Measurements from ENCODE around the gene KCTD16. TPM values are rescaled to one million over a fixed set of nuclear protein-coding genes. Genes with fewer than 3 reads are reported as not detected.
A peak's percentile ranks its signal among the peaks of the same experiment; 100 is the strongest.

Gene KCTD16
- total RNA-seq, 2 donors from 2014 or later = 3.4 to 4.3 TPM

DNA sequence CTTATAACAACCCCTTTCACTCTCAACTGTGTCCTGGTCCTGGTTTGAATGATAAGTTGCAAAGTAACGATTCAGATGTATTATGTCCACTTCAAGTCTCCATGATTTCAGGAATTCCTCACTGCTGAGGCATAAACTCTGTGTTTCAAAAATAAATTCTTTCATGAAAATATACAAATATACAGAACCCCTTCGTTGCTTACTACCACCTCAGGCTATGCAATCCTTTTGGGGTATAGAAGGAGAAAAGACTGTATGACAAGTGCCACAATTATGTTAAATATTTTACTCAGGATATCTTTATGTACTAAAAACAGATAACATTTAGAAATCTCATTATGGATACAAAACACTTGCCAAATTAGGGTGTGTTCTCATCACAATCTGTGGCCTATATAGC is 190.7 kb downstream of the KCTD16 start:
- no peak for ATAC-seq
- 79 to 90% methylated on average over 2 of the region's 2 CpGs for WGBS, 2 donors

DNA sequence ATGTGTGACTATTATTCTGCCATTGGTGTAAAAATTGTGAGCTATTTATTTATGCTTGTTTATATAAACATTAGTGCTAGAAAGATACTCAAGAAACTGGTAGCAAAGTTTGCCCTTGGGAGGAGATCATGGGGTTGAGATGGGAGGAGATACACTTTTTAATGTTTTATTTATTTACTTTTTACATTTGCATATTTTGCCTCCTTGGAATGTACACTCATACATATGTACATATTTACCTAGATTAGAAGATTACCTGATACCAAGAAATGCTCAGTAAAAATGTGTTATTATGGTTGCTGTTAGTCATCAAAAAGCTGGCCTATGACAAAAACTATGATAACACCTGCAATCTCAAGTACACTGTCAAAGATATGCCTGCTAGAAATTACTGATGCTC is 195.2 kb downstream of the KCTD16 start:
- no peaks in the 10 kb centered on the region for H3K36me3 ChIP-seq (replicated peaks in 1 of 2; ENCODE audit: insufficient read depth in 1 of 2, low read depth in 2 of 2)
- no peak overlapping the region for H3K4me3 ChIP-seq
- ATAC-seq = no peak
- intact Hi-C loops (cut with DNase I) = no loop called here
- no peak for DNase-seq
- TF ChIP-seq, protein P1, sequence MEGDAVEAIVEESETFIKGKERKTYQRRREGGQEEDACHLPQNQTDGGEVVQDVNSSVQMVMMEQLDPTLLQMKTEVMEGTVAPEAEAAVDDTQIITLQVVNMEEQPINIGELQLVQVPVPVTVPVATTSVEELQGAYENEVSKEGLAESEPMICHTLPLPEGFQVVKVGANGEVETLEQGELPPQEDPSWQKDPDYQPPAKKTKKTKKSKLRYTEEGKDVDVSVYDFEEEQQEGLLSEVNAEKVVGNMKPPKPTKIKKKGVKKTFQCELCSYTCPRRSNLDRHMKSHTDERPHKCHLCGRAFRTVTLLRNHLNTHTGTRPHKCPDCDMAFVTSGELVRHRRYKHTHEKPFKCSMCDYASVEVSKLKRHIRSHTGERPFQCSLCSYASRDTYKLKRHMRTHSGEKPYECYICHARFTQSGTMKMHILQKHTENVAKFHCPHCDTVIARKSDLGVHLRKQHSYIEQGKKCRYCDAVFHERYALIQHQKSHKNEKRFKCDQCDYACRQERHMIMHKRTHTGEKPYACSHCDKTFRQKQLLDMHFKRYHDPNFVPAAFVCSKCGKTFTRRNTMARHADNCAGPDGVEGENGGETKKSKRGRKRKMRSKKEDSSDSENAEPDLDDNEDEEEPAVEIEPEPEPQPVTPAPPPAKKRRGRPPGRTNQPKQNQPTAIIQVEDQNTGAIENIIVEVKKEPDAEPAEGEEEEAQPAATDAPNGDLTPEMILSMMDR (IDR thresholded peaks at IDR 0.05) = no peak
- no peak for TF ChIP-seq POLR2A (IDR thresholded peaks at IDR 0.05)
- H3K27ac ChIP-seq = no peak overlapping the region
- no peaks in the 10 kb centered on the region for H3K27me3 ChIP-seq
- H3K9me3 ChIP-seq = no peaks in the 10 kb centered on the region
- H3K4me1 ChIP-seq = peaks cover 52% of the 10 kb centered on the region

More for the DNA sequence above, 190.7 kb downstream of the KCTD16 start:
- Histone ChIP-seq H3K36me3 (replicated peaks in 1 of 2; ENCODE audit: insufficient read depth in 1 of 2, low read depth in 2 of 2) (no peaks in the 10 kb centered on the region), H3K9me3 (no peaks in the 10 kb centered on the region), H3K27ac (no peak overlapping the region), H3K27me3 (no peaks in the 10 kb centered on the region), H3K4me3 (no peak overlapping the region), H3K4me1 (peaks cover 11% of the 10 kb centered on the region)
- TF ChIP-seq, protein P1 (IDR thresholded peaks at IDR 0.05) = no peak
- no peak for TF ChIP-seq POLR2A (IDR thresholded peaks at IDR 0.05)
- no peak for DNase-seq
- intact Hi-C loops (cut with DNase I) = no loop called here

DNA sequence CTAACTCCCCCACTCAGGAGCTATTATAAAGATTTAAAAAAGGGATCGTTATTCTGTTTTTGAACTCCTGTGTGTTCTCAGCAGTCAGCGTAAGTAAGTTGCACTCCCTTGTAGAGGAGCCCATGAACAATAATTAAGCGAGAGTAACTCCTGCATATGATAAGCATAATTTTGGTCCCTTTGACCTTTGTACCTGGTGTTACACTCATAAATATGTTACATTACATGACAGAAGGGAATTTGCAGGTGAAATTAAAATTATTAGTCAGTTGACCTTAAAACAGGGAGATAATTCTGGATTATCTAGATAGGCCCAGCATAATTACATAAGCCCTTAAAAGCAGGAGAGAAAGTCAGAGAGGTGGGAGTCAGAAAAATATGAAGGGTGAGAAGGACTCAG is 197.3 kb downstream of the KCTD16 start:
- DNase-seq (no peak), ATAC-seq (no peak)
- intact Hi-C loops (cut with DNase I) = no loop called here
- TF ChIP-seq, protein P1 (IDR thresholded peaks at IDR 0.05) = no peak
- no peak for TF ChIP-seq POLR2A (IDR thresholded peaks at IDR 0.05)
- WGBS, 2 donors = 30 to 38% methylated on average over 3 of the region's 3 CpGs
- H3K4me1 ChIP-seq = peaks cover 60% of the 10 kb centered on the region
- no peaks in the 10 kb centered on the region for H3K36me3 ChIP-seq (replicated peaks in 1 of 2; ENCODE audit: insufficient read depth in 1 of 2, low read depth in 2 of 2)
- peak overlapping the region; percentile 37 to 77 (median 72) for H3K27ac ChIP-seq
- no peaks in the 10 kb centered on the region for H3K9me3 ChIP-seq
- H3K27me3 ChIP-seq = no peaks in the 10 kb centered on the region
- no peak overlapping the region for H3K4me3 ChIP-seq

DNA sequence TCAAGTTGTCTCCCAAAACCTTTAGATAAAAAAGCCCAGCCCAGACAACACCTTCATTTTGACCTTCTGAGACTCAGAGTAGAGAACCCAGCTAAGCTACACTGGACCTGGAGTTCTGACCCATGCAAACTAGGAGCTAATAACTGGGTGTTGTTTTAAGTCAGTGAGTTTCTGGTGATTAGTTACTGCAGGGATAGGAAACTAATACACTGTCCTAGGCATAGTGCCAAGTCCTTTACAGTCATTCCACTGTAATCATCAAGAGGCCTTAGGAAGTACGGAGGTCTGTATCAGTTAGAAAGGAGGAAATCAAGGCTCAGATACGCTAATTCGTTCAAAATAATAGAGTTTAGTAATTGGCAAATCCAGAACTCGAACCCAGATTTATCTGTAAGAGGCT is 197.9 kb downstream of the KCTD16 start:
- TF ChIP-seq POLR2A (IDR thresholded peaks at IDR 0.05) = no peak
- TF ChIP-seq, protein P1 (IDR thresholded peaks at IDR 0.05) = no peak
- Histone ChIP-seq H3K9me3 (no peaks in the 10 kb centered on the region), H3K36me3 (replicated peaks in 1 of 2; ENCODE audit: insufficient read depth in 1 of 2, low read depth in 2 of 2) (no peaks in the 10 kb centered on the region), H3K27me3 (no peaks in the 10 kb centered on the region), H3K4me1 (peaks cover 60% of the 10 kb centered on the region), H3K4me3 (no peak overlapping the region), H3K27ac (peak overlapping the region; percentile 37 to 77 (median 72))
- intact Hi-C loops (cut with DNase I) = no loop called here
- WGBS, 2 donors = 26 to 27% methylated on average over 4 of the region's 4 CpGs
- ATAC-seq = peak; percentile 3
- DNase-seq = no peak

DNA sequence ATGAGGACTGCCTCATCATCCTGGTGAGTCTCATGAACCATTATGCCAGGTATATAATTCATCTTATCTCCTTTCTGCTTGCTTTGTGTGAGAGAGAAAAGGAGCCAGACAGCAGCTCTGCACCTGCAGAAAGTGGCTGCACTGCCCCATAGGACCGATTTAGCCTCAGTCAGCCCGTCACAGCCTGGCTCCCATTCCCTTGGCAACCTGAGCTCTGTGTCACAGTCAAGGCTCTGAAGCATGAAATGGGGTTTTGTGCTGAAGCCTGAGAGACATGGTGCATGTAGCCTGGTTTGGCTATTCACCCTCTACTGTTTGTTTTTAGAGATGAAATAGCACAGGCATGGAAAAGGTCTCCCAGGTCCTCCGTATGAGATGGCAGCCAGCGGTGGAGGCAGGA is 198.3 kb downstream of the KCTD16 start:
- peak; percentile 89 for ATAC-seq
- peaks cover 59% of the 10 kb centered on the region for H3K4me1 ChIP-seq
- TF ChIP-seq POLR2A (IDR thresholded peaks at IDR 0.05) = peak in 2 of 3 donors; percentile 21 to 22
- TF ChIP-seq, protein P1 (IDR thresholded peaks at IDR 0.05) = no peak
- WGBS, 2 donors = 31 to 53% methylated on average over 3 to 4 of the region's 4 CpGs
- no peaks in the 10 kb centered on the region for H3K9me3 ChIP-seq
- DNase-seq = peak; percentile 84 to 94 (median 92)
- H3K4me3 ChIP-seq = no peak overlapping the region
- peak overlapping the region; percentile 37 to 77 (median 72) for H3K27ac ChIP-seq
- intact Hi-C loops (cut with DNase I) = no loop called here
- H3K36me3 ChIP-seq (replicated peaks in 1 of 2; ENCODE audit: insufficient read depth in 1 of 2, low read depth in 2 of 2) = no peaks in the 10 kb centered on the region
- H3K27me3 ChIP-seq = no peaks in the 10 kb centered on the region

Data from body of pancreas (tissue), 4 donors.